RPMI7951 (cell line): ENCODE data around the gene LRCH1. TPM values are rescaled to one million over a fixed set of nuclear protein-coding genes. Genes with fewer than 3 reads are reported as not detected.

Source experiments
- DNase-seq: peaks from one replicate; pipeline ENCODE4 v3.0.0-alpha.2; 2012; ENCODE audit warnings: low read depth
- total RNA-seq: library from RNA; depleted of rRNA; stranded (reverse); fragments of >200 nt; shearing (Covaris generic); gene quantifications from 2 replicates; pipeline ENCODE4 v1.2.3, GENCODE V29; 2014

LRCH1 gene
- total RNA-seq, 1 experiment from 2014 or later: 5.8 TPM

DNA sequence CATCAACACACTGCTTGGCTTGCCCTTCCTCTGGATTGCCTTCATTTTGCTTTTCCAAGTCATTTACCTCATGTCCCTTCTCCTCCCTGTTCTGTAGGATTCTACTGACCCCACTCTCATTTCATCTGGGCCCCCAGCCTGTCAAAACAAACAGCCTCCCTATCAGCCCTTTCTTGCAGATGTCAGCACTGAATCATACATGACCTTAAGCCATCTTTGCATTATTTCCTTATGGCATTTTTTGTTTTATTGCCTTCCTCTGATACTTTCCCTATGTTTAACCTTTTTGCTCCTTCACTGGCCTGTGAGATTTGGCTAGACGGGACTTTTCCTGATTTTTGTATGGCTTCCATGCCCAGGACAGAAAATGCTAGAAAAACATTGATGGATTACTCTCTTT, 8.7 kb downstream of the LRCH1 start:
- no peak for DNase-seq

- DNase-seq: no peak
Observed at GRCh38 chr13:46562152-46562551, 9.2 kb downstream of the LRCH1 start.

DNA sequence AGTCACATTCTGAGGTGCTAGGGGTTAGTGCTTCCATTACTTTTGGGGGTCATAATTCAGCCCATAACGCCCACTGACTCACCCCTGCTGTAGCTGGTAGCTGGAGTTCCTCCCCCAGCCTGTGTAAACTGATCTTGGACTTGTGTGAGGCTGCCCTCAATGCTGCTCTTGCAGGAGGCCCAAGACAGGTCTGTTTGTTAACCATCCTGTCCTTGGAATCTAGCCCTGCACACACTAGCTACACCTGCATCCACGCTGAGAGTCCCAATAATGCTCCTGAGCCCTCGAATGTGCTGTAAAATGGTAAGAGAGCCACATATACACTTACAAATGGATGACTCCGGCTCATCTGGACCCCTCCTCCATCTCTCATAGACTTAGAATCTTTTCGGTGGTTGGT, 9.6 kb downstream of the LRCH1 start:
- DNase-seq: no peak

GRCh38 chr13:46565808-46566750, 13.1 kb downstream of the LRCH1 start:
- DNase-seq: no peak

- no peak for DNase-seq
Observed at GRCh38 chr13:46567671-46568070, 14.7 kb downstream of the LRCH1 start.

DNA sequence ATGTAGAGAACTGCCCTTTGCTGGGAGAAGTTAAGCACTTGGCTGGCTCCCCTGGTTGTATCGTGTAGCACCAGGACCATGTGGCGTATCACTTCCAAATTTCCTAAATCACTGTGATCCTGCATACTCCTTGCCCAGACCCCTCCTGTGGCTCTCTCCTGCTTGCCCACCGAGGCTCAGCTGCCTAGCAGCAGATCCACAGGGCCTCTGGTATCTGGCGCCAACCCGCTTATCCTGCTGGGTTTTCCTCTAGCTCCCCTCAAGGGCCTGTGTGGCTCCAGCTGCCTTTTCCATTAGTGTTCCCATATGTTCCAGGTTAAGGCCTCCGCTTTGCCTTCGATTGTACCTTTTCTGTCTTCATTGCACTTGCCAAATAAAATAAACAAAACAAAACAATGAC, 16.5 kb downstream of the LRCH1 start:
- DNase-seq: no peak

DNA sequence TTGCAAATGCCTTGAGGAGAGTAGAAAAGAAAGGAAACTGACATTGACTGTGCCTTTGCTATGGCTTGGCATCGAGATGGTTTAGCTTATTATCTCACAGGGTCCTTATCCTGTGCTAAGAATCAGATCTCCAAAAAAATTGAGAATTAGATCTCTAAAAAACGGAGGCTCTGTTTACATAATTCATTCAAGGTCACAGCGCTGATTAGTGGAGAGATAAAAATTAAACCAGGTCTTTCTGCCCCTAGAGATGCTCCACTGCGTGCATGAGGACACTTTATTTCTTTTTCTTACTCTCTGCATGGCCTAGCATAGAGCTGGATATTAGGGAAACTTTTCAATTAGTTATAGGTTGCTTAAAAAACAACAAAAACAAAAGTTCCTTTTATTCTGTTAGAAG, 17.3 kb downstream of the LRCH1 start:
- DNase-seq: no peak

DNA sequence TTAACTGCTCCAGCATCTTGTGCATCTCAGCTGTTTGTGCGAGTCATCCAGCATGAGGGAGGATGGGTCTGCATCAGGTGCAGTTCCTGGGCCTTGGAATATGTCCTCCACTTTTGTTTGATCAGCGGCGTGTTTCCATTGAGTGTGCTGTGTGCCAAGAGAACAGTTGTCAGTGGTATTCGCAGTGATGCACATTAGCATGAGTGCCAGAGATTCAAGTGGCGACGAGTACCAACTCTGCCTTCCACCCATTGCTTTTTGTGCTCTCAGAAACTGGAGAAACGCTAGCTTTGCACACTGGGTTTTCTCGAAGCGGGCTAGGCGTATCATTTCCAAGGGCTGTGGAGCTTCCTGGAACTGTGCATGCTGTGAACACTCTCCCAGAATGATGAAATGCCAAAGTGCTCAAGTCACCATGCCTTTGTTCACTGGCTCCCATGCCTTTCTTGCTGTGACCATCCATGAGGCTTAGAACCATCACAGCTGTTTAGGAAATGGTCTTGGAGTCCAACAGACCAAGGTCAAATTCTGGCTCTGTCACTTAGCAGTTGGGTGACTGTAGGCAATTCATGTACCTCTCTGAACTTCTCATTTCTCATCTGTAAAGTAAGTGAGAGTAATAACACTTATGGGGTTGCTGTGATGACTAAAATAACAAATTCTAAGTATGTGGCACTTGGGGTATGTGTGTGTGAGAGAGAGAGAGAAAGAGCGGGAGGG, 18.4 kb downstream of the LRCH1 start:
- no peak for DNase-seq

DNA sequence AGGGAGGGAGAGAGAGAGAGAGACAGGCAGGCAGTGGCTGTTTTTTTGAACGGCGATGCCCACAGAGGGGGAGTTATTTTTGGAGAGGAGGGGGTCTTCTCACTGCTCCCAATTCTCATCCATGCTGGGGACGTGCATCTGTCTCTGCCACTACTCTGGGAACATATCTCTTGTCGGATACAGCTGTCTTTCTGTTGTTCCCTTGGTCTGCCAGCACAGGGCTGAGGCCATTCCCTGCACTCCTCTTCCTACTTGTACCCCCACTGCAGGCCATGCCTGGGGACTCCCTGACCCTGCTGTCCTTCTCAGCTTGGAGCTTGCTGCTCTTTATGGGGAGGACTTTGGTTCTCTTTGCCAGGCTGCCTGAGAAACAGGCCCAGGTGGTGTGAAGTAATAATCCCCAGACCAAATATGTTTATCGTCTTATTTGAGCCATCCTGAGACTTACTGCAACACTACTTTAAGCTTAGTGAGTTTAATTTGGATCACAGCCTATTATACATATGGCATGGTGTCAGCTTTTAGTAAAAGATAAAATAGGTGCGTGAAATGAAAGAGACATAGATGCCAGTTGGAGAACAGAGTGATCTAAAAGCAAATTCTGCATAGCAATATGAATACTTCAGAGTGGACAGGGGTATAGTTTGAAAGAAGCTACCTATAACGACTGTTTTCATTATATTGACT, 19.1 kb downstream of the LRCH1 start:
- no peak for DNase-seq

GRCh38 chr13:46572752-46573431, 19.9 kb downstream of the LRCH1 start:
- no peak for DNase-seq

GRCh38 chr13:46575301-46575771, 22.4 kb downstream of the LRCH1 start:
- peak; percentile 46 for DNase-seq

DNA sequence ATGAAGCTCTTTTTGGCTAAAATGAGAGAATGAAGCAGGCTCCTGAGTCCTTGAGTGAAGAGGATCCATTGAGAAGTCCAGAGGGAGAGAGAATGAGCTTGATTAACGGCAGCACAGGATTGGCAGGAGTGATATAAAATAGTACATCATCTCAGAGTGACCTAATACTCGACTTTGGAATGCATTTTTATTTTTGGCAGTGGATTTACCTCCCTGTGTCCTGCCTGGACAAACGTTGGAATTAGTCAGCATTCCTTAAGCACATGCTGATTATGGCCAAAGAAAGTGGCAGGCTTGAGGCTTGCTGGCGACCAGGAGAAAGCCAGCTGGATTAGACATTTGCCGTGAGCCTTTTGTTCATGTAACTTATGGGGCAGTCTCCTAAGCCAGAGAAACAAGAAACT, 22.9 kb downstream of the LRCH1 start:
- peak; percentile 86 for DNase-seq

GRCh38 chr13:46576762-46577161, 23.8 kb downstream of the LRCH1 start:
- no peak for DNase-seq

DNA sequence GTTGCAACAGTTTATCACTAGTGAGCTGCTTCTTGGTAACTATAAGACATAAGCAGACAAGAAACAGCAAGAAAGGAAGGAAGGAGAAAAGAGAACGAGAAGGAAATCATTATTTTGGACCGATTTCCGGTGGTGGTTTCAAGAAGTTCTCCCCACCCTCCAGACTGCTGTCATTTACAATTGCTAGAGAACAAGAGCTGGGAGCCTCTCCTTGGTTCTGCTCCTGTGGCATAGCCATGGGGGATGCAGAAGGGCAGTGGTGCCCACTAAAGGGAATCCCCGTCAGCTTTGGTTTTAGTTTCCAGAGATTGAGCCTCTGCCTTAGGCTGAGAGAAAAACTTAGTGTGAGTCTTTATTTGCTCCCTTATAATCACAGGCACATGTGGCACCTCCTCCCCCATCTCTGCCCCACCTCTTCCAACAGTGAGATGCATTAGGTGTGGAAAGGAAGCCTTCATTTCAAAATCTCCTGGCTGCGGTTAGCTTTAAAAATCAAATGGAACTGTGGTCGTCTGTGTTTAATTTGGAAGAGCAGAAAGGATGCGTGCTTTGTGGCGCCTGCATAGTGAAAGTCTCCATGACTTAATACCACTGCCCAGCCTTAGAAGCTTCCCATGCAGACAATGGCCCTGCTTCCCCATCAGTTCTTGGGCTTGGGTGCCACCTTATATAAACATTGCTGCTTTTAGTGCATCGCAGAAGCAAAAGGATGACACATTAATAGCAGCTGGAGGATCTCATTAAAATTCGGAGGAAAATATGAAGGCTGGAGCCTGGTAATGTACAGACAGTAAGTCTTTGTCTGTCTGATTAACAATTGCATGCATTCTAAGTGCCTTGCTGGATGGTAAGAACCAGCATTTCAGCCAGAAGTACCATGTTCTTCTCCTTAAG, 25.0 kb downstream of the LRCH1 start:
- DNase-seq: peak; percentile 65

- DNase-seq: no peak
Observed at GRCh38 chr13:46578590-46578975, 25.6 kb downstream of the LRCH1 start.

- DNase-seq: no peak
Observed at GRCh38 chr13:46580362-46580839, 27.4 kb downstream of the LRCH1 start.

- DNase-seq: no peak
Observed at GRCh38 chr13:46582190-46582589, 29.2 kb downstream of the LRCH1 start.

DNA sequence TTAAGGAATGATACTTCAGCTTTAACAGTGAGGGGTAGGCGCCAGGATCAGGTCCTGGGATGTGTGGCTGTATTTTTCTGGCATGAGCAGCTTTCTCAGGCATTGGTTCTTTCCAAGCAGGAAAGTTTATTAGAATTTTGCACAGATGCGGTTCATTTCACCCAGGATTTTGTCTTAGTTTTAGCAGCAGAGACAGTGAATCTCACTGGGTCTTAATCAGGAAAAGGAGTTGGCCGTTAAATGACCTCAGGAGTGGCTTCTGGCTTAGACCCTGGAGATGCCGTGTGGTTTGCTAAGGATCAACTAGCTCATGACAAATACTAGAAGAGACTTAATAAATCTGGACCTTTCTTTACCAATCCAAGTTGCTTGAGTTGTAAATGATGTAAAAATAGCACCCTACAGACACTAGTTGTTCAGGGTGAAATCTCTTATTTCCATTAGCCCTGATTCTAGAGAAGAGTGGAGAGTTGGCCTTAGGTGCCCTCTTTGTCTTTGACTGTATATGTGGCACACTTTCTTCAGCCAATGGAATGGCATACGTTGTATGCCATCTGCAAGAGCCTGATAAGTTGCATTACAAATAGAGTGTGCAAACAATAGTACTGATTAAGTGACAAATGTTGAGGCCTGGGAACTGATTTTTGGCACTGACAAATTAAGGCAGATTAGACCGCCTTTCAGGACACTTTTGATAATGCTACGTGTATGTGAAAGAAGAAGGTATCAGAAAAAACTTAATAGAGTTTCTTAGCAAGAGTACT, 34.0 kb downstream of the LRCH1 start:
- peak; percentile 35 for DNase-seq

DNA sequence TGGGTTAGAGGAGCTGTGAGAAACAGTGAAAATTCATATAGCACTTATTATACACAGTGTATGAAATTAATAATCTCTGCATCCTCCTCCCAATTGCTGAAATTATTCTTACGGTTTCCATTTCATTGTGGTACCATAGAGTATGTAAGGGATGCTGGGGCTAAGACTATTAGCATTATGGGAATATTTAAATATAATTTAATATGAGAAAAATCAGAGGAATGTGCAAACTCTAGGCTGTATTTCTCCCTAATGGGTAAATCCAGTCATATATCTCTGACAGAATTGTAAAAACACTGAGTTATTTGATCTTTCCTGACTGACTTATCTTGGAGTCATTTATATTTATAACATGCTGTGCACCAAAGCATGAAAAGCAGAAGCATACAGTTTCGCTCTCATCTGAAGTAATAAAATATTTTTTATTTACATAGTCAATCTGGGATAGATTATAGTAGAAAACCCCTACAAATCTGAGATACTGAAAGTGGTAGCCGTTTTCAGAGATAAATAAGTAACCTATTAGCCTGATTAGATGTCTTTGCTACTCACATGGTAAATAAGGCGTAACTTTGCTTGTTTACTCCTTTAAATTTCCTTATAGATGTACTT, 34.9 kb downstream of the LRCH1 start:
- no peak for DNase-seq
